DND-41 (cell line): ENCODE measurements around the gene DIRAS2.

Experiments used
- ATAC-seq: fragments of 200-7000 bp; cut with Tn5 transposase; 3 replicates; pipeline ENCODE4 v1.9.1; 2021; ENCODE audit warnings: low read depth; ENCODE audit not compliant: insufficient read depth
- DNase-seq: peaks from one replicate; pipeline ENCODE4 v3.0.0-alpha.2; 2020
- H2AFZ ChIP-seq: 2 replicates; pipeline ENCODE4 v1.6.0; 2012; ENCODE audit warnings: low read depth, low read length
- H3K27ac ChIP-seq: 2 replicates; pipeline ENCODE4 v1.5.1; 2012; ENCODE audit warnings: low read length, inconsistent platforms
- H3K27me3 ChIP-seq: fragments of 200-600 bp; sonication (generic); 2 replicates; pipeline ENCODE4 v1.6.0; 2012; ENCODE audit warnings: low read length, mild to moderate bottlenecking, inconsistent platforms; ENCODE audit not compliant: insufficient read depth, poor library complexity
- H3K36me3 ChIP-seq: 2 replicates; pipeline ENCODE4 v1.5.1; 2012; ENCODE audit warnings: low read length, inconsistent platforms; ENCODE audit not compliant: insufficient read depth
- H3K4me1 ChIP-seq: 2 replicates; pipeline ENCODE4 v1.5.1; 2012; ENCODE audit warnings: mild to moderate bottlenecking, low read length; ENCODE audit not compliant: insufficient read depth
- H3K4me2 ChIP-seq: 2 replicates; pipeline ENCODE4 v1.6.0; 2012; ENCODE audit warnings: mild to moderate bottlenecking, moderate library complexity, low read length, inconsistent platforms; ENCODE audit not compliant: insufficient read depth
- H3K4me3 ChIP-seq, 2 experiments: fragments of 200-600 bp in 1 of 2; shearing (Covaris generic) in 1 of 2; 2 replicates each; pipeline ENCODE4 v1.5.1; 2012 to 2016; ENCODE audit warnings: inconsistent platforms in 2 of 2, low read length in 2 of 2, mild to moderate bottlenecking in 2 of 2, low read depth in 1 of 2, moderate library complexity in 1 of 2
- H3K79me2 ChIP-seq: 2 replicates; pipeline ENCODE4 v1.6.0; 2012; ENCODE audit warnings: low read length, inconsistent platforms; ENCODE audit not compliant: insufficient read depth
- H3K9ac ChIP-seq: 2 replicates; pipeline ENCODE4 v1.6.0; 2012; ENCODE audit warnings: low read depth, mild to moderate bottlenecking, inconsistent platforms, low read length, moderate library complexity
- H3K9me3 ChIP-seq: 2 replicates; pipeline ENCODE4 v1.5.1; 2012; ENCODE audit warnings: low read length, moderate library complexity, mild to moderate bottlenecking, inconsistent platforms; ENCODE audit not compliant: insufficient read depth, severe bottlenecking
- H4K20me1 ChIP-seq: 2 replicates; pipeline ENCODE4 v1.6.0; 2012; ENCODE audit warnings: low read length; ENCODE audit not compliant: insufficient read depth
- CTCF ChIP-seq: IDR thresholded peaks from 2 replicates; pipeline ENCODE4 v1.5.1; 2012; ENCODE audit warnings: borderline replicate concordance, low read length, moderate library complexity, mild to moderate bottlenecking; ENCODE audit not compliant: poor library complexity, severe bottlenecking; ENCODE audit errors: extremely low read depth
- EZH2 ChIP-seq: IDR thresholded peaks from 3 replicates; pipeline ENCODE4 v1.6.1; 2012; ENCODE audit warnings: borderline replicate concordance, low read depth, mild to moderate bottlenecking, moderate library complexity, low read length, inconsistent platforms; ENCODE audit not compliant: severe bottlenecking

The DIRAS2 gene

GRCh38 chr9:90631964-90632363 is 10.7 kb downstream of the DIRAS2 start:
- no peak for DNase-seq
- H3K79me2 ChIP-seq: no peaks in the 10 kb centered on the region
- H3K9me3 ChIP-seq: no peaks in the 10 kb centered on the region
- no peaks in the 10 kb centered on the region for H3K36me3 ChIP-seq
- H3K27me3 ChIP-seq: peaks cover 8% of the 10 kb centered on the region
- no peaks in the 10 kb centered on the region for H3K4me1 ChIP-seq
- no peak for ATAC-seq
- no peak overlapping the region for H3K4me2 ChIP-seq
- H3K9ac ChIP-seq: no peak overlapping the region
- no peak overlapping the region for H3K27ac ChIP-seq
- H2AFZ ChIP-seq: no peak overlapping the region
- H4K20me1 ChIP-seq: no peaks in the 10 kb centered on the region
- no peak overlapping the region for H3K4me3 ChIP-seq
- TF ChIP-seq EZH2 (no peak), CTCF (no peak)

DNA sequence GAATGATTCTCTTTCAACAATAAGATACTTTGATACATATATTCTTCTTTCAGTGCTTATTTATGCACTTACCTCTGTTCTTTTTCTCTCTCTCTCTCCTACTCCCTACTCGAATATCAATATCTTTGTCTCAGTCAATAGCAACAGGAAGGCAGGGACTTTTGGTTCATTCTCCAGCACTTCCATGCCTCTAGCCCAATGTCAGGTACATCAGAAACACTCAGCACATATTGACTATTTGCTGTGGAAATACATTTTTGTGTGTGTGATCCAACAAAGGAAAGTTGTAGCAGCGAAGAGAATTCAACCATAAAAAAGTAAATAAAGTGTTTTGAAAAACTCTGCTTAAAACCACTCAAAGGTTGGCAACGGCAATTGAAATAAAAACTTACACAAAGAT is 12.6 kb downstream of the DIRAS2 start:
- no peak for TF ChIP-seq EZH2
- no peak for TF ChIP-seq CTCF
- no peak for ATAC-seq
- Histone ChIP-seq H3K79me2 (no peaks in the 10 kb centered on the region), H3K4me1 (no peaks in the 10 kb centered on the region), H3K9ac (no peak overlapping the region), H3K4me3 (no peak overlapping the region), H3K36me3 (no peaks in the 10 kb centered on the region), H4K20me1 (no peaks in the 10 kb centered on the region), H3K9me3 (no peaks in the 10 kb centered on the region), H3K4me2 (no peak overlapping the region), H3K27ac (no peak overlapping the region), H2AFZ (no peak overlapping the region), H3K27me3 (peaks cover 8% of the 10 kb centered on the region)
- DNase-seq: no peak

DNA sequence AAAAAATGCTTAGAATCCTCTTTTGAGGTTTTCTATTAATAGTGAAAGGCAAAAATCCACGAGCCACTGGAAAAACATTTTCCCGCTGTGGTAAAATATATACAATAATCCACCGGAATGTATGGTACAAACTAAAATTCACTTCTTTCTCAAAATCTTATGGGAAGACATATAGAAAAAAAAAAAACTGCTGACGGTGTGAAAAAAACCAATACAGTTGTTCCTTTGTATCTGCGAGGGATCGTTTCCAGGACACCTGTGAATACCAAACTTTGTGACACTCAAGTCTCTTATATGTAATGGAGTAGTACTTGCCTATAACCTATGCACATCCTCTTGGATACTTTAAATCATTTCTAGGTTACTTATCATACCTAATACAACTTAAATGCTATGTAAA is 13.3 kb downstream of the DIRAS2 start:
- no peak overlapping the region for H3K4me3 ChIP-seq
- H4K20me1 ChIP-seq: no peaks in the 10 kb centered on the region
- no peak overlapping the region for H3K9ac ChIP-seq
- H3K79me2 ChIP-seq: no peaks in the 10 kb centered on the region
- H3K36me3 ChIP-seq: no peaks in the 10 kb centered on the region
- H3K27ac ChIP-seq: no peak overlapping the region
- no peak for ATAC-seq
- H3K4me2 ChIP-seq: no peak overlapping the region
- no peaks in the 10 kb centered on the region for H3K9me3 ChIP-seq
- peaks cover 8% of the 10 kb centered on the region for H3K27me3 ChIP-seq
- DNase-seq: no peak
- H2AFZ ChIP-seq: no peak overlapping the region
- H3K4me1 ChIP-seq: no peaks in the 10 kb centered on the region
- TF ChIP-seq EZH2 (no peak), CTCF (no peak)

GRCh38 chr9:90616806-90617205 is 25.8 kb downstream of the DIRAS2 start:
- H3K27me3 ChIP-seq: no peaks in the 10 kb centered on the region
- no peak overlapping the region for H2AFZ ChIP-seq
- no peaks in the 10 kb centered on the region for H3K79me2 ChIP-seq
- H3K4me3 ChIP-seq: no peak overlapping the region
- no peaks in the 10 kb centered on the region for H3K9me3 ChIP-seq
- H3K36me3 ChIP-seq: no peaks in the 10 kb centered on the region
- no peaks in the 10 kb centered on the region for H3K4me1 ChIP-seq
- no peak for TF ChIP-seq CTCF
- no peak for TF ChIP-seq EZH2
- H3K27ac ChIP-seq: no peak overlapping the region
- no peaks in the 10 kb centered on the region for H4K20me1 ChIP-seq
- no peak for ATAC-seq
- no peak for DNase-seq
- H3K4me2 ChIP-seq: no peak overlapping the region
- H3K9ac ChIP-seq: no peak overlapping the region
